Left lung (tissue), 10 donors: ENCODE results near the gene KCTD5. TPM values are rescaled to one million over a fixed set of nuclear protein-coding genes. Genes with fewer than 3 reads are reported as not detected.

Experiments used
- ATAC-seq: fragments of 200-7000 bp; cut with Tn5 transposase; one replicate; pipeline ENCODE4 v1.9.1; 2020; ENCODE audit warnings: moderate library complexity
- DNase-seq, 4 donors: peaks; one replicate each; pipeline ENCODE4 v3.0.0-alpha.2; 2013 to 2020
- H3K27ac ChIP-seq, 2 donors: fragments of 200-600 bp; sonication (generic) in 1 of 2; one replicate each; pipeline versions ENCODE4 v1.5.0 to v1.8.0; 2020 to 2021
- H3K27me3 ChIP-seq, 2 donors: fragments of 200-600 bp; sonication (generic) in 1 of 2; one replicate each; pipeline versions ENCODE4 v1.5.0 to v1.8.0; 2020 to 2021
- H3K36me3 ChIP-seq, 2 donors: fragments of 200-600 bp; sonication (generic) in 1 of 2; one replicate each; pipeline versions ENCODE4 v1.5.0 to v1.8.0; 2020 to 2021
- H3K4me1 ChIP-seq, 2 donors: fragments of 200-600 bp; one replicate each; pipeline ENCODE4 v1.8.0; 2021
- H3K4me3 ChIP-seq, 2 donors: fragments of 200-600 bp; sonication (generic) in 1 of 2; one replicate each; pipeline versions ENCODE4 v1.5.0 to v1.8.0; 2020 to 2021; ENCODE audit warnings: mild to moderate bottlenecking in 1 of 2
- H3K9me3 ChIP-seq, 2 donors: fragments of 200-600 bp; sonication (generic) in 1 of 2; one replicate each; pipeline versions ENCODE4 v1.5.0 to v1.8.0; 2020 to 2021
- CTCF ChIP-seq, 2 donors: fragments of 200-600 bp; sonication (generic) in 1 of 2; IDR thresholded peaks; one replicate each; pipeline versions ENCODE4 v1.5.0 to v1.8.0; 2021; ENCODE audit warnings: antibody characterized with exemption in 2 of 2
- intact Hi-C, 2 donors: fragments of 100-400 bp; cut with DNase I; formaldehyde crosslinking; loops; one replicate each; pipeline versions ENCODE4 v1.11.2 to v1.14.2; 2022
- polyA plus RNA-seq, 6 donors: library from polyadenylated mRNA; unstranded; fragments of 120-200 nt; gene quantifications; one replicate each; pipeline ENCODE4 v1.2.1, GENCODE V29; 2013; ENCODE audit not compliant: insufficient read length in 6 of 6
- total RNA-seq, 2 donors: library from RNA; stranded (reverse); fragmentation: NEBNext Ultra II Directional; extraction: Animal tissue kit (Norgen Biotek cat#: 25700); gene quantifications; one replicate each; pipeline ENCODE4 v1.2.1, GENCODE V29; 2021
- donor health status: DM: no; HTN: yes; CAD: no.
- donor health status: DM: no; HTN: no; CAD: no.

Gene KCTD5
- total and polyA plus RNA-seq, 8 donors = 18.4 to 28.3 (median 21.4) TPM

GRCh38 chr16:2704166-2704982, 22.1 kb downstream of the KCTD5 start:
- no peak for ATAC-seq
- H3K27ac ChIP-seq = no peak overlapping the region
- H3K27me3 ChIP-seq = no peaks in the 10 kb centered on the region
- H3K36me3 ChIP-seq = peaks cover 0 to 100% of the 10 kb centered on the region in 2 donors
- TF ChIP-seq CTCF (IDR thresholded peaks at IDR 0.05) = no peak
- no peaks in the 10 kb centered on the region for H3K4me1 ChIP-seq
- peak in 1 of 4 donors; percentile 67 for DNase-seq
- H3K4me3 ChIP-seq = no peak overlapping the region
- intact Hi-C loops = no loop called here
- no peaks in the 10 kb centered on the region for H3K9me3 ChIP-seq

- no peaks in the 10 kb centered on the region for H3K27me3 ChIP-seq
- ATAC-seq (no peak), DNase-seq (peak in 1 of 4 donors; percentile 68)
- no peak for TF ChIP-seq CTCF (IDR thresholded peaks at IDR 0.05)
- H3K4me3 ChIP-seq = no peak overlapping the region
- intact Hi-C loops = no loop called here
- H3K4me1 ChIP-seq = no peaks in the 10 kb centered on the region
- no peak overlapping the region for H3K27ac ChIP-seq
- H3K9me3 ChIP-seq = no peaks in the 10 kb centered on the region
- peaks cover 0 to 100% of the 10 kb centered on the region in 2 donors for H3K36me3 ChIP-seq
These were observed 22.6 kb downstream of the KCTD5 start for GRCh38 chr16:2704983-2705275.

- DNase-seq = no peak
- Histone ChIP-seq H3K27me3 (no peaks in the 10 kb centered on the region), H3K4me3 (no peak overlapping the region), H3K9me3 (no peaks in the 10 kb centered on the region), H3K4me1 (no peaks in the 10 kb centered on the region), H3K27ac (no peak overlapping the region), H3K36me3 (peaks cover 0 to 99% of the 10 kb centered on the region in 2 donors)
- intact Hi-C loops = no loop called here
- TF ChIP-seq CTCF (IDR thresholded peaks at IDR 0.05) = no peak
- ATAC-seq = no peak
These were observed 23.0 kb downstream of the KCTD5 start for GRCh38 chr16:2705351-2705750.

- no peak for ATAC-seq
- intact Hi-C loops = no loop called here
- H3K36me3 ChIP-seq = peaks cover 0 to 92% of the 10 kb centered on the region in 2 donors
- DNase-seq = no peak
- no peak for TF ChIP-seq CTCF (IDR thresholded peaks at IDR 0.05)
- H3K27me3 ChIP-seq = no peaks in the 10 kb centered on the region
- no peaks in the 10 kb centered on the region for H3K9me3 ChIP-seq
- no peaks in the 10 kb centered on the region for H3K4me1 ChIP-seq
- H3K27ac ChIP-seq = no peak overlapping the region
- no peak overlapping the region for H3K4me3 ChIP-seq
These were observed 23.8 kb downstream of the KCTD5 start for GRCh38 chr16:2706085-2706484.

GRCh38 chr16:2706611-2707311, 24.4 kb downstream of the KCTD5 start:
- intact Hi-C loops = no loop called here
- no peaks in the 10 kb centered on the region for H3K9me3 ChIP-seq
- no peak for ATAC-seq
- no peaks in the 10 kb centered on the region for H3K4me1 ChIP-seq
- H3K27ac ChIP-seq = no peak overlapping the region
- DNase-seq = peak in 1 of 4 donors; percentile 75
- H3K36me3 ChIP-seq = peaks cover 0 to 85% of the 10 kb centered on the region in 2 donors
- H3K27me3 ChIP-seq = no peaks in the 10 kb centered on the region
- no peak for TF ChIP-seq CTCF (IDR thresholded peaks at IDR 0.05)
- H3K4me3 ChIP-seq = no peak overlapping the region
